ENCODE data around the gene KRT77.

GRCh38 chr12:52646613-52647012 lies 56.7 kb downstream of the KRT77 start:
- TF ChIP-seq CTCF (conservative IDR thresholded peaks at IDR 0.05; ENCODE audit: low read depth, low read length) (no peak), EZH2 (IDR thresholded peaks at IDR 0.05; ENCODE audit: low read length, unreplicated experiment) (no peak)

Data from PC-3 (cell line).